AG09319 (cell line): Measurements from ENCODE around the gene PRR7.

ENCODE experiments used
- DNase-seq: peaks from one replicate; pipeline ENCODE4 v3.0.0-alpha.2; 2010; ENCODE audit warnings: low read depth; ENCODE audit errors: extremely low read depth
- TF ChIP-seq, protein P1 (sequence below): IDR thresholded peaks from 2 replicates; pipeline ENCODE4 v1.5.1; 2011; ENCODE audit warnings: low read depth, mild to moderate bottlenecking, inconsistent platforms, low read length, moderate library complexity

The PRR7 gene

DNA sequence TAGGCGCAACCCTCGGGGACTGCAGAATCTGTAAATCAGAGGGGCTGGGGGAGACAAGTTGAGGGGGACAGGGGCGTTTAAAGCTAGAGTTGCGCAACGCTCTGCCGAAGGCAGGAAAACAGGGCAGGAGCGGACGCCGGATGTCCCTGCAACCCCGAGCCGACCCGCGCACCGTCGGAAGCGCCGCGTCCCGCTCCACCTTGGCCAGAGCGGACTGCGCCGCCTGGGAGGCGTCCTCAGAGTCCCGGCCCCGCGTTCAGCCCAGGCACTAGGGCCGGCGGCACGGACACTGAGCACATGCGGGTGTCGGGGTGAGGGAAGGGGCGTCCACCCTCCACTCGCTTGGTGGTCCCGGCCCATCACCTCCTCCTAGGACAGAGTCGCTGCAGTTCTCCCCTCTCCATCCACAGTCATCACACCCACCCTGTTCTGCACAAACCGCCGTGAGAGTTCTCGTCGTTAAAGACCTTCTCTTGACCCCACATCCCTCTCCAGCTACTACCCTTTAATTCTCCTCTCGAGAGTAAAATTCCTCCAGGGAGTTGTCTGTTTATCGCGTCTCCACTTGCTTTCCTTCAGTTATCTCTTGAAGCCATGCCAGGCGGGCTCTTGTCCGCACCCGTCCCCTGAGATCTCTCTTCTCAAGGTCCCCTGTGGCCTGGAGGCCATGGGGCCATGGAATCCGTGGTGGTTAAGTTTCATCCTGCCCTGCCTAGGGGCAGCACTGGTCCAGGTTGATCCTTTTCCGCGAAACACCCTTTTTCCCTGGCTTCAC lies 51.6 kb downstream of the PRR7 start:
- DNase-seq: no peak
- TF ChIP-seq, protein P1, sequence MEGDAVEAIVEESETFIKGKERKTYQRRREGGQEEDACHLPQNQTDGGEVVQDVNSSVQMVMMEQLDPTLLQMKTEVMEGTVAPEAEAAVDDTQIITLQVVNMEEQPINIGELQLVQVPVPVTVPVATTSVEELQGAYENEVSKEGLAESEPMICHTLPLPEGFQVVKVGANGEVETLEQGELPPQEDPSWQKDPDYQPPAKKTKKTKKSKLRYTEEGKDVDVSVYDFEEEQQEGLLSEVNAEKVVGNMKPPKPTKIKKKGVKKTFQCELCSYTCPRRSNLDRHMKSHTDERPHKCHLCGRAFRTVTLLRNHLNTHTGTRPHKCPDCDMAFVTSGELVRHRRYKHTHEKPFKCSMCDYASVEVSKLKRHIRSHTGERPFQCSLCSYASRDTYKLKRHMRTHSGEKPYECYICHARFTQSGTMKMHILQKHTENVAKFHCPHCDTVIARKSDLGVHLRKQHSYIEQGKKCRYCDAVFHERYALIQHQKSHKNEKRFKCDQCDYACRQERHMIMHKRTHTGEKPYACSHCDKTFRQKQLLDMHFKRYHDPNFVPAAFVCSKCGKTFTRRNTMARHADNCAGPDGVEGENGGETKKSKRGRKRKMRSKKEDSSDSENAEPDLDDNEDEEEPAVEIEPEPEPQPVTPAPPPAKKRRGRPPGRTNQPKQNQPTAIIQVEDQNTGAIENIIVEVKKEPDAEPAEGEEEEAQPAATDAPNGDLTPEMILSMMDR: no peak

DNA sequence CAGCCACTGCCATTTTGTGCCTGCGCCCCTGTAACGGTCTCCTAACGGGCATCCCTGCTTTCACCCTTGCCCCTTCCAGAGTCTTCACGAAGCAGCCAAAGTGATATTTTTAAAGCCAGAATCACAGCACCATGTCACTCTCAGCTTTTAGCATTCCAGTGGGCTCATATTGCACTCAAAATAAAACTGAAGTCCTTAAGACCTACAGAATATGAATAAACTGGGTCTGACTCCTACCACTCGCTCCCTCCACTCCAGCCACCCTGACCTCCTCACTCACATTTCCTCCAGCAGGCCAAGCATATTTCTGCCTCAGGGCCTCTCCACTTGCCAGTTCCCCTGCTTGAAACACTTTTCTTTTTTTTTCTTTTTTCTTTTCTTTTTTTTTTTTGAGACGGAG lies 53.2 kb downstream of the PRR7 start:
- TF ChIP-seq, protein P1: no peak
- DNase-seq: no peak

GRCh38 chr5:177500685-177501522 lies 54.3 kb downstream of the PRR7 start:
- DNase-seq: no peak
- TF ChIP-seq, protein P1: peak; percentile 98

DNA sequence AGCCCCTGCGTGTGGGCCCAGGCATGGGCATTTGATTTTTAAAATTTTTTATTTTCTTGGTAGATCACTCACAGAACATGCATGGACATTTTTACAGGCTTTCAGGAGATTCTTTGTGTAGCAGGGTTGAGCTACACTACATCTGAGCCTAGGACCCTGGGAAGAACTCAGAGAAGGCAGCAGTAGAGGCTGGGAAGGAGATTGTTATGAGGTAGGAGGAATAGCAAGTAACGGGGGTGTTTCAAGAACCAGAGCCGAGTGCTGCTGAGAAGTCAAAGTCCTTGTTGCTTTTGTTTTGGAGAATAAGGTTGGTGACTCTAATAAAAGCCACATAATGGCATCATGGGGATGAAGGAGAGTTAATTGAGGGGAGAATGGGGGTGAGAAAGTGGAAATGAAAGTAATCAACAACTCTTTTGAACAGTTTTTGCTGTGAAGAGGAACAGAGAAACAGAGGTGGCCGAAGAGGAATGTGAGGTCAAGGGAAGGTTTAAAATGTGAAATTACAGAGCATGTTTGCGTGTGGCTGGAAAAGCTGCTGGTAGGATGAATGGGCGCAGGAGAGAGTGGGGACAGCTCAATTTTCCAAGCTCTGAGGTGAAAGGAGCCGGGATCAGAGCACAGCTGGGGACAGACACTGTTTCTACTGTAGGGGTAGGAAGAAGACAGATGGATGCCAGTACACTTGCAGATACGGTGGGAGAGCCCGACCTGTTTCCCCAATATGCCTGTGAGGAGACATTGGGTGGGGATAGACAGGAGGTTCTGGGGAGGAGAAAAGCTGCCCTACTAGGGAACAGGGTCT lies 55.5 kb downstream of the PRR7 start:
- DNase-seq: no peak
- TF ChIP-seq, protein P1: no peak

DNA sequence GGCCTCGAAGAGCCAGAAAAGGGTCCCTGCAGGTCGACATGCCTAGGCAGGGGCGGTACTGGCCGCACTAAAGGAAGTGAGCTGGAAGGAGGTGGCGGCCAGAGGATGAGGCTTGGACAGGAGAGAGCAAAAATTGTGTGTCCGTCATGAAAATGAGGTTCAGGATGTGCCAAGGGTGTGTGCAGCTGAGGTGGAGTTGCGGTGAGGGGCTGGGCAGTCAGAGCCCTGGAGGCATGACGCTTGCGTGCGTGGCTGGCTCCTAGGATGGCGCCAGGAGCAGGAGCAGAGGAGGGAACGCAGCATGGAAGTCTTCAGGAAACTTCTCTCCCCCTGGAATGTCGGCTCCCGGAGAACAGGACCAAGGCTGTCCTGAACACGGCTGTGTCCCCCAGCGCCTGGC lies 56.3 kb downstream of the PRR7 start:
- TF ChIP-seq, protein P1: no peak
- DNase-seq: no peak

GRCh38 chr5:177503351-177504085 lies 56.9 kb downstream of the PRR7 start:
- TF ChIP-seq, protein P1: no peak

More at GRCh38 chr5:177503351-177504085, 56.9 kb downstream of the PRR7 start:
- no peak for DNase-seq
